ENCODE results near the gene NMRK1.

Gene NMRK1

GRCh38 chr9:75041041-75041440 lies 46.9 kb downstream of the NMRK1 start:
- H3K27ac ChIP-seq: no peak overlapping the region
- TF ChIP-seq CTCF (conservative IDR thresholded peaks at IDR 0.05): no peak

- H3K27ac ChIP-seq: no peak overlapping the region
- no peak for TF ChIP-seq CTCF (conservative IDR thresholded peaks at IDR 0.05)
Observed at GRCh38 chr9:75039801-75040200, 48.2 kb downstream of the NMRK1 start.

- no peak overlapping the region for H3K27ac ChIP-seq
- TF ChIP-seq CTCF (conservative IDR thresholded peaks at IDR 0.05): no peak
Observed at GRCh38 chr9:75039009-75039408, 48.9 kb downstream of the NMRK1 start.

- no peak overlapping the region for H3K27ac ChIP-seq
- no peak for TF ChIP-seq CTCF (conservative IDR thresholded peaks at IDR 0.05)
Observed at GRCh38 chr9:75036793-75037192, 51.2 kb downstream of the NMRK1 start.

GRCh38 chr9:75033791-75034473 lies 54.0 kb downstream of the NMRK1 start:
- H3K27ac ChIP-seq: no peak overlapping the region
- no peak for TF ChIP-seq CTCF (conservative IDR thresholded peaks at IDR 0.05)

- TF ChIP-seq CTCF (conservative IDR thresholded peaks at IDR 0.05): no peak
- H3K27ac ChIP-seq: peak overlapping the region; percentile 95
Observed at GRCh38 chr9:75027187-75028107, 60.5 kb downstream of the NMRK1 start.

GRCh38 chr9:75023846-75024245 lies 64.1 kb downstream of the NMRK1 start:
- no peak for TF ChIP-seq CTCF (conservative IDR thresholded peaks at IDR 0.05)
- H3K27ac ChIP-seq: no peak overlapping the region

All from VCaP (cell line).